WTC11 (cell line): ENCODE data around the gene VSIG1.

Experiments
- ATF2 ChIP-seq: sonication (generic); formaldehyde crosslinking; IDR thresholded peaks from 2 replicates; pipeline ENCODE4 v1.8.1; 2022; ENCODE audit warnings: low read depth, missing genetic modification reagents, borderline replicate concordance
- ATF3 ChIP-seq: sonication (generic); formaldehyde crosslinking; conservative IDR thresholded peaks from 2 replicates; pipeline ENCODE4 v1.8.1; 2022; ENCODE audit warnings: mild to moderate bottlenecking, missing genetic modification reagents
- CREB1 ChIP-seq: sonication (generic); formaldehyde crosslinking; IDR thresholded peaks from 2 replicates; pipeline ENCODE4 v1.8.0; 2023; ENCODE audit warnings: mild to moderate bottlenecking, missing genetic modification reagents
- E2F4 ChIP-seq: sonication (generic); formaldehyde crosslinking; IDR thresholded peaks from 2 replicates; pipeline ENCODE4 v1.8.1; 2022; ENCODE audit warnings: low read depth, mild to moderate bottlenecking, moderate library complexity, missing genetic modification reagents, borderline replicate concordance
- E2F5 ChIP-seq: sonication (generic); formaldehyde crosslinking; IDR thresholded peaks from 2 replicates; pipeline ENCODE4 v1.8.1; 2022; ENCODE audit warnings: mild to moderate bottlenecking, moderate library complexity, missing genetic modification reagents
- FOXJ3 ChIP-seq: sonication (generic); formaldehyde crosslinking; IDR thresholded peaks from 2 replicates; pipeline ENCODE4 v1.9.0; 2021; ENCODE audit warnings: missing genetic modification reagents, mild to moderate bottlenecking, borderline replicate concordance
- IRF2 ChIP-seq: sonication (generic); formaldehyde crosslinking; IDR thresholded peaks from 2 replicates; pipeline ENCODE4 v1.8.0; 2022; ENCODE audit warnings: low read depth, missing genetic modification reagents, borderline replicate concordance
- KAT7 ChIP-seq: sonication (generic); formaldehyde crosslinking; IDR thresholded peaks from 2 replicates; pipeline ENCODE4 v1.8.1; 2023; ENCODE audit warnings: missing genetic modification reagents, mild to moderate bottlenecking, borderline replicate concordance
- NFE2L1 ChIP-seq: sonication (generic); formaldehyde crosslinking; IDR thresholded peaks from 2 replicates; pipeline ENCODE4 v1.8.1; 2023; ENCODE audit warnings: missing genetic modification reagents
- SP1 ChIP-seq: sonication (generic); formaldehyde crosslinking; conservative IDR thresholded peaks from 2 replicates; pipeline ENCODE4 v1.8.1; 2022; ENCODE audit warnings: missing genetic modification reagents
- TCF7 ChIP-seq: sonication (generic); formaldehyde crosslinking; IDR thresholded peaks from 2 replicates; pipeline ENCODE4 v1.8.0; 2022; ENCODE audit warnings: mild to moderate bottlenecking, low read depth, missing genetic modification reagents, moderate library complexity
- ZBTB43 ChIP-seq: sonication (generic); formaldehyde crosslinking; IDR thresholded peaks from 2 replicates; pipeline ENCODE4 v1.8.1; 2023; ENCODE audit warnings: mild to moderate bottlenecking, missing genetic modification reagents
- TF ChIP-seq, protein P1 (sequence below): fragments of 200-600 bp; IDR thresholded peaks from 2 replicates; pipeline ENCODE4 v1.8.0; 2022; ENCODE audit warnings: antibody characterized with exemption
- TF ChIP-seq, protein P2 (sequence below): sonication (generic); formaldehyde crosslinking; IDR thresholded peaks from 2 replicates; pipeline ENCODE4 v1.8.0; 2022; ENCODE audit warnings: mild to moderate bottlenecking, missing genetic modification reagents

DNA sequence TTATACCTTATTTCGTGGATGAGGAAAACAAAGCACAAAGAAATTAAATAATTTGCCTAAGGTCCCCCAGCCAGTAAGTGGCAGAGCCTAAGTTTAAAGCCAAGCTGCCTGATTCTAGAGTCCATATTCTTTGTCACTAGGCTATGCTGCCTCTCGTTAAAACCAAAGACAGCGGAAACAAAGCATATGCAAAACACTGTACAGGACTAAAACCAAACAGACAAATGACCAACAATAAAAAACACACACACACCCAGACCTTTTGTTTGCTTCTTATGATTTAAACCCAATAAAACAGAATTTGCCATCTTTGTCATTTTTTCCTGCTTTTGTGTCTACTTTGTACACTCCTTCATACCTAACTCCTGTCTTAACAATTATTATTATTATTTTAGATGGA, 10.1 kb upstream of the VSIG1 start:
- TF ChIP-seq SP1 (no peak), NFE2L1 (CRISPR knock-in tag) (no peak), FOXJ3 (CRISPR knock-in tag) (no peak), KAT7 (CRISPR knock-in tag) (no peak), TCF7 (no peak), ZBTB43 (CRISPR knock-in tag) (no peak), ATF3 (CRISPR knock-in tag) (no peak), E2F4 (CRISPR knock-in tag) (no peak), CREB1 (CRISPR knock-in tag) (no peak), E2F5 (CRISPR knock-in tag) (no peak), ATF2 (no peak), IRF2 (CRISPR knock-in tag) (no peak)
- TF ChIP-seq, protein P1, sequence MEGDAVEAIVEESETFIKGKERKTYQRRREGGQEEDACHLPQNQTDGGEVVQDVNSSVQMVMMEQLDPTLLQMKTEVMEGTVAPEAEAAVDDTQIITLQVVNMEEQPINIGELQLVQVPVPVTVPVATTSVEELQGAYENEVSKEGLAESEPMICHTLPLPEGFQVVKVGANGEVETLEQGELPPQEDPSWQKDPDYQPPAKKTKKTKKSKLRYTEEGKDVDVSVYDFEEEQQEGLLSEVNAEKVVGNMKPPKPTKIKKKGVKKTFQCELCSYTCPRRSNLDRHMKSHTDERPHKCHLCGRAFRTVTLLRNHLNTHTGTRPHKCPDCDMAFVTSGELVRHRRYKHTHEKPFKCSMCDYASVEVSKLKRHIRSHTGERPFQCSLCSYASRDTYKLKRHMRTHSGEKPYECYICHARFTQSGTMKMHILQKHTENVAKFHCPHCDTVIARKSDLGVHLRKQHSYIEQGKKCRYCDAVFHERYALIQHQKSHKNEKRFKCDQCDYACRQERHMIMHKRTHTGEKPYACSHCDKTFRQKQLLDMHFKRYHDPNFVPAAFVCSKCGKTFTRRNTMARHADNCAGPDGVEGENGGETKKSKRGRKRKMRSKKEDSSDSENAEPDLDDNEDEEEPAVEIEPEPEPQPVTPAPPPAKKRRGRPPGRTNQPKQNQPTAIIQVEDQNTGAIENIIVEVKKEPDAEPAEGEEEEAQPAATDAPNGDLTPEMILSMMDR = no peak
- TF ChIP-seq, protein P2, sequence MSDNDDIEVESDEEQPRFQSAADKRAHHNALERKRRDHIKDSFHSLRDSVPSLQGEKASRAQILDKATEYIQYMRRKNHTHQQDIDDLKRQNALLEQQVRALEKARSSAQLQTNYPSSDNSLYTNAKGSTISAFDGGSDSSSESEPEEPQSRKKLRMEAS (CRISPR knock-in tag) = no peak
